ENCODE data around the gene PBX3.

GRCh38 chr9:125985142-125985997 is 238.2 kb downstream of the PBX3 start:
- TF ChIP-seq ZNF274 (IDR thresholded peaks at IDR 0.05; ENCODE audit: low read depth, low read length) (no peak), SUZ12 (IDR thresholded peaks at IDR 0.05; ENCODE audit: extremely low read depth, insufficient read depth, insufficient read length) (no peak), YY1 (IDR thresholded peaks at IDR 0.05; ENCODE audit: insufficient read depth, insufficient read length) (no peak)

All from NT2/D1 (cell line).